OCI-LY3 (cell line): ENCODE results near the gene POP7.

ENCODE experiments used
- H2AFZ ChIP-seq: fragments of 200-600, 300-600 bp; shearing (Covaris generic); 2 replicates; pipeline ENCODE4 v1.6.0; 2014; ENCODE audit warnings: antibody characterized with exemption, low read depth, low read length
- H3K27ac ChIP-seq: fragments of 200-600, 300-600 bp; sonication (generic); 2 replicates; pipeline ENCODE4 v1.5.1; 2014; ENCODE audit warnings: mild to moderate bottlenecking, low read length, moderate library complexity, mixed read lengths
- H3K27me3 ChIP-seq: fragments of 200-600, 300-600 bp; sonication (generic); 2 replicates; pipeline ENCODE4 v1.6.1; 2014; ENCODE audit warnings: low read depth, low read length, mixed read lengths
- H3K36me3 ChIP-seq: fragments of 200-600, 300-600 bp; sonication (generic); replicated peaks from 2 replicates; pipeline ENCODE3; 2014; ENCODE audit warnings: low read depth, low read length, mixed read lengths
- H3K4me1 ChIP-seq: fragments of 300-600, 200-600 bp; sonication (generic); 2 replicates; pipeline ENCODE4 v1.6.1; 2014; ENCODE audit warnings: low read length, mixed read lengths
- H3K4me2 ChIP-seq: fragments of 200-600, 300-600 bp; sonication (generic); 2 replicates; pipeline ENCODE4 v1.6.1; 2014; ENCODE audit warnings: low read length, mixed read lengths
- H3K4me3 ChIP-seq: fragments of 300-600, 200-600 bp; sonication (generic); 2 replicates; pipeline ENCODE4 v1.5.1; 2014; ENCODE audit warnings: antibody characterized with exemption, mild to moderate bottlenecking, low read length, moderate library complexity
- H3K79me2 ChIP-seq: fragments of 300-600, 200-600 bp; shearing (Covaris generic); 2 replicates; pipeline ENCODE4 v1.6.1; 2014; ENCODE audit warnings: mild to moderate bottlenecking, low read length, mixed read lengths
- H3K9ac ChIP-seq: fragments of 300-600, 200-600 bp; shearing (Covaris generic); 2 replicates; pipeline ENCODE4 v1.6.0; 2014; ENCODE audit warnings: mild to moderate bottlenecking, low read length, moderate library complexity
- H3K9me3 ChIP-seq: fragments of 200-600, 300-600 bp; shearing (Covaris generic); 2 replicates; pipeline ENCODE4 v1.6.1; 2014; ENCODE audit warnings: low read length, mixed read lengths; ENCODE audit not compliant: insufficient read depth
- H4K20me1 ChIP-seq: fragments of 200-600, 300-600 bp; sonication (generic); 2 replicates; pipeline ENCODE4 v1.6.1; 2016; ENCODE audit warnings: low read length, mixed read lengths; ENCODE audit not compliant: insufficient read depth
- CTCF ChIP-seq: fragments of 200-600, 300-600 bp; sonication (generic); IDR thresholded peaks from 2 replicates; pipeline ENCODE4 v1.5.1; 2014; ENCODE audit warnings: antibody characterized with exemption, low read length, low read depth
- EZH2phosphoT487 ChIP-seq: fragments of 200-600 bp; shearing (Covaris generic); IDR thresholded peaks from 2 replicates; pipeline ENCODE4 v1.6.1; 2018; ENCODE audit warnings: antibody characterized with exemption, mixed run types, low read depth

Gene POP7

GRCh38 chr7:100745184-100745583 lies 39.3 kb downstream of the POP7 start:
- Histone ChIP-seq H3K4me3 (no peak overlapping the region), H3K4me1 (no peaks in the 10 kb centered on the region), H3K36me3 (no peaks in the 10 kb centered on the region), H3K79me2 (no peaks in the 10 kb centered on the region), H3K27ac (no peak overlapping the region), H3K9ac (no peak overlapping the region), H3K9me3 (no peaks in the 10 kb centered on the region), H3K27me3 (no peaks in the 10 kb centered on the region), H2AFZ (no peak overlapping the region), H4K20me1 (no peaks in the 10 kb centered on the region), H3K4me2 (no peak overlapping the region)
- no peak for TF ChIP-seq EZH2phosphoT487
- no peak for TF ChIP-seq CTCF

DNA sequence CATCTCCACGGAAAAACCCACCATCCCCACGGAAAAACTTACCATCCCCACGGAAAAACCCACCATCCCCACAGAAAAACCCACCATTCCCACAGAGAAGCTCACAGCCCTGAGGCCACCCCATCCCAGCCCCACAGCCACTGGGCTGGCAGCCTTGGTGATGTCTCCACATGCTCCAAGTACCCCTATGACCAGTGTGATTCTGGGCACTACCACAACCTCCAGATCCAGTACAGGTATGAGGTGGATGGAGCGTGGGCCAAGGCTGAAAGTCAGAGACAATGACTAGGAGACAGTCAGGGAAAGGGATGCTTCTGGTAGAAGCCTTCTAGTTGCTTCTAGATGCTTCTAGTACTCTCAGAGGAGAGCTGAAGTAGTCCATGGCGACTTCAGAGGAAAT lies 47.1 kb downstream of the POP7 start:
- no peaks in the 10 kb centered on the region for H3K79me2 ChIP-seq
- no peaks in the 10 kb centered on the region for H3K4me1 ChIP-seq
- H4K20me1 ChIP-seq: no peaks in the 10 kb centered on the region
- H3K36me3 ChIP-seq: no peaks in the 10 kb centered on the region
- H3K4me2 ChIP-seq: no peak overlapping the region
- no peak overlapping the region for H2AFZ ChIP-seq
- H3K9ac ChIP-seq: no peak overlapping the region
- no peaks in the 10 kb centered on the region for H3K9me3 ChIP-seq
- H3K27ac ChIP-seq: no peak overlapping the region
- peaks cover 17% of the 10 kb centered on the region for H3K27me3 ChIP-seq
- TF ChIP-seq EZH2phosphoT487 (no peak), CTCF (no peak)
- no peak overlapping the region for H3K4me3 ChIP-seq

GRCh38 chr7:100753750-100754149 lies 47.8 kb downstream of the POP7 start:
- Histone ChIP-seq H3K4me1 (no peaks in the 10 kb centered on the region), H3K4me3 (no peak overlapping the region), H3K27ac (no peak overlapping the region), H3K27me3 (peaks cover 17% of the 10 kb centered on the region), H3K4me2 (no peak overlapping the region), H3K36me3 (no peaks in the 10 kb centered on the region), H3K79me2 (no peaks in the 10 kb centered on the region), H4K20me1 (no peaks in the 10 kb centered on the region), H3K9ac (no peak overlapping the region), H3K9me3 (no peaks in the 10 kb centered on the region), H2AFZ (no peak overlapping the region)
- TF ChIP-seq CTCF (no peak), EZH2phosphoT487 (no peak)
